Subcutaneous abdominal adipose tissue (tissue), 5 donors: Measurements from ENCODE around the gene GVQW3.

Experiments
- H3K27ac ChIP-seq: one replicate; pipeline ENCODE4 v1.7.0; 2013; ENCODE audit warnings: low read depth, mild to moderate bottlenecking, inconsistent platforms, low read length, moderate library complexity
- H3K27me3 ChIP-seq, 5 donors: one replicate each; pipeline ENCODE4 v1.7.0; 2013; ENCODE audit warnings: low read length in 5 of 5, inconsistent platforms in 1 of 5; ENCODE audit not compliant: control insufficient read depth in 5 of 5, insufficient read depth in 4 of 5
- H3K36me3 ChIP-seq, 5 donors: one replicate each; pipeline ENCODE4 v1.7.0; 2013; ENCODE audit warnings: low read length in 5 of 5; ENCODE audit not compliant: control insufficient read depth in 5 of 5, insufficient read depth in 5 of 5
- H3K4me1 ChIP-seq, 5 donors: one replicate each; pipeline ENCODE4 v1.7.0; 2013; ENCODE audit warnings: low read length in 5 of 5, mild to moderate bottlenecking in 3 of 5, moderate library complexity in 1 of 5; ENCODE audit not compliant: control insufficient read depth in 5 of 5, insufficient read depth in 5 of 5
- H3K4me3 ChIP-seq, 5 donors: one replicate each; pipeline ENCODE4 v1.7.0; 2013; ENCODE audit warnings: low read length in 5 of 5, low read depth in 1 of 5
- H3K9ac ChIP-seq, 5 donors: one replicate each; pipeline ENCODE4 v1.7.0; 2013; ENCODE audit warnings: low read length in 5 of 5, mild to moderate bottlenecking in 4 of 5, moderate library complexity in 3 of 5
- H3K9me3 ChIP-seq, 5 donors: one replicate each; pipeline ENCODE4 v1.7.0; 2013; ENCODE audit warnings: low read length in 5 of 5; ENCODE audit not compliant: control insufficient read depth in 5 of 5
- donor health status: healthy.
- donor health status: healthy.
- donor health status: healthy.
- donor health status: healthy.
- donor health status: healthy.

The GVQW3 gene

DNA sequence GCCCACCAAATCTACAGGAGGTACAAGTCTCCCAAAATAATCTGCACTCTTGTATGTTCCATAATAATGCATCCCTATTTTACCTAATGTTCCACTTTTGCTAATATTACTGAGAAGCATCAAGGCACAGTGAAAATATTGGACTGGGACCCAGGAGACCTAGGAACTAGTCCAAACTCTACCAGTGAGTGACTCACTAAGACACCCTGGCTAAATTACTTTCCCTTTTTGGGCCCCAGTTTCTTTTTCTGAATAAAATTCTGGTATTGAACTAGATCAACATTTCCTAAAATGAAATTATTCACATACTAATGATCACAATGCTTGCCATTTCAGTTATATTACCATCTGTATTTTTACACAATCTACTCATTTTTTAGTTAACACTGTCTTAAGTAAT is 19.7 kb upstream of the GVQW3 start:
- no peak overlapping the region for H3K9ac ChIP-seq
- no peaks in the 10 kb centered on the region for H3K9me3 ChIP-seq
- H3K27ac ChIP-seq = peak overlapping the region; percentile 10
- H3K27me3 ChIP-seq = no peaks in the 10 kb centered on the region
- no peak overlapping the region for H3K4me3 ChIP-seq
- peaks cover 3 to 16% (median 7%) of the 10 kb centered on the region in 5 donors for H3K36me3 ChIP-seq
- peaks cover 0 to 11% (median 9%) of the 10 kb centered on the region in 5 donors for H3K4me1 ChIP-seq

DNA sequence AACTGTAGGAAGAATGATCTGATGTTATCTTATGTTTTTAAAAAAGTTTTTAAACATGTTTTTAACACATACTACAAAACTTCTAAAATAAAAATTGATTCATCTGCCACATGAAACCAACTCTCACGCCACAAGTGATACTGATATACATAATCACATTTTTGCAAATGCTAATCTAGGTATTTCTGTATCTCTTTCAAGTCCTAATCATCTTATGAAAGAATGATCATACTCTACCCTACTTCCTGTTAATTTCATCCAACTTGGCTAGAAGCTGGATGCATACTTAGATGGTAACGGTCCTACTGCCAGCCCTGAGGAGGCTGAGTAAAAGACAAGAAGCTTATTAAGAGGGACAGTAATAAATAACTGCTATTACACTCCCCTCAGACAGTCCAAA is 19.3 kb upstream of the GVQW3 start:
- Histone ChIP-seq H3K4me1 (peaks cover 0 to 11% (median 9%) of the 10 kb centered on the region in 5 donors), H3K36me3 (peaks cover 3 to 16% (median 7%) of the 10 kb centered on the region in 5 donors), H3K4me3 (no peak overlapping the region), H3K9ac (no peak overlapping the region), H3K27ac (peak overlapping the region; percentile 10), H3K9me3 (no peaks in the 10 kb centered on the region), H3K27me3 (no peaks in the 10 kb centered on the region)

DNA sequence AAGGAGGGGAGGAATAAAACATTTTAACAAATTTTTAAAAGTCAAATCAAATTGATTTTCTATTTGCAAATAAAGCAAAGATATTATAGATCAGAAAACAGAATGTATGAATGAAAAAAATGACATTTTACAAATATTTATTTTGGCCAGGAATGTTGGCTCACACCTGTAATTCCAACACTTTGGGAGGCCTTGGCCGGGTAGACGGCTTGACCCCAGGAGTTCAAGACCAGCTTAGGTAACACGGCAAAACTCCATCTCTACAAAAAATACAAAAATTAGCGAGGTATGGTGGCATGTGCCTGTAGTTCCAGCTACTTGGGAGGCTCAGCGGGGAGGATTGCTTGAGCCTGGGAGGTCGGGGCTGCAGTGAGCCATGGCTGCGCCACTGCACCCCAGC is 18.4 kb upstream of the GVQW3 start:
- Histone ChIP-seq H3K9ac (no peak overlapping the region), H3K27ac (peak overlapping the region; percentile 10), H3K4me1 (peaks cover 0 to 11% (median 9%) of the 10 kb centered on the region in 5 donors), H3K27me3 (no peaks in the 10 kb centered on the region), H3K4me3 (no peak overlapping the region), H3K9me3 (no peaks in the 10 kb centered on the region), H3K36me3 (peaks cover 3 to 16% (median 7%) of the 10 kb centered on the region in 5 donors)

DNA sequence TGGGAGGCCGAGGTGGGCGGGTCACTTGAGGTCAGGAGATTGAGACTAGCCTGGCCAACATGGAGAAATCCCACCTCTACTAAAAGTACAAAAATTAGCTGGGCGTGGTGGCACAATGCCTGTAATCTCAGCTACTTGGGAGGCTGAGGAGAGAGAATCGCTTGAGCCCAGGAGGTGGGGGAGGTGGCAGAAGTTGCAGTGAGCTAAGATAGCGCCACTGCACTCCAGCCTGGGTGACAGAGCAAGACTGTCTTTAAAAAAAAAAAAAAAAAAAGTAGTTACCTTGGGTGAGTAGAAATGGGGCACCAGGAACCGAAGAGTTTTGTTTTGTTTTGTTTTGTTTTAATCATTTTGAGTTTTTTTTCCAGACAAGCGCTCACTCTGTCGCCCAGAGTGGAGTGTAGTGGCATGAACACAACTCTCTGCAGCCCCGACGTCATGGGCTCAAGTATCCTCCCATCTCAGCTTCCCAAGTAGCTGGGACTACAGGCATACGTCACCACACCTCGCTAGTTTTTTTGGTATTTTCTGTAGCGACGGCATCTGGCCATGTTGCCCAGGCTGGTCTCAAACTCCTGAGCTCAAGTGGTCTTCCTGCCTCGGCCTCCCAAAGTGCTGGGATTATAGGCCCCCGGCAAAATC is 16.0 kb upstream of the GVQW3 start:
- Histone ChIP-seq H3K4me3 (no peak overlapping the region), H3K27ac (no peak overlapping the region), H3K9me3 (no peaks in the 10 kb centered on the region), H3K36me3 (peaks cover 0 to 10% (median 4%) of the 10 kb centered on the region in 5 donors), H3K9ac (no peak overlapping the region), H3K4me1 (peaks cover 0 to 22% (median 9%) of the 10 kb centered on the region in 5 donors), H3K27me3 (no peaks in the 10 kb centered on the region)

DNA sequence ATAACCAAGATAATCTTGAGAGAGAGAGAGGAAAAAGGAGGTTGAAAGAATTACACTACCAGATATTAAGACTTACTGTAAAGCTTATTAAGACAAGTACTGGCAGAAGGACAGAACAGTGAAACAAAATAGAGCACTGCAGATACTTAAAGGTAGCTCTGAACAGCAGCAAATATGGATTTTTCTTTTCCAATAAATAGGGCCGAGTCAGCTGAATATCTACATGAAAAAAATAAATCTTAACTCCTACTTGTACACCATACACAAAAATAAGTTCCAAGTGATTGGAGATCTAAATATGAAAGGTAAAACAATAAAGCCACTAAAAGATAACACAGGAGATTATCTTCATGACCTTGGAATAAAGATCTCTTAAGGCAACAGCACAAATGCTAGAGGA is 12.6 kb upstream of the GVQW3 start:
- Histone ChIP-seq H3K36me3 (peaks cover 0 to 10% (median 4%) of the 10 kb centered on the region in 5 donors), H3K27ac (no peak overlapping the region), H3K27me3 (no peaks in the 10 kb centered on the region), H3K9ac (no peak overlapping the region), H3K4me1 (peaks cover 0 to 16% (median 12%) of the 10 kb centered on the region in 5 donors), H3K9me3 (no peaks in the 10 kb centered on the region), H3K4me3 (no peak overlapping the region)

DNA sequence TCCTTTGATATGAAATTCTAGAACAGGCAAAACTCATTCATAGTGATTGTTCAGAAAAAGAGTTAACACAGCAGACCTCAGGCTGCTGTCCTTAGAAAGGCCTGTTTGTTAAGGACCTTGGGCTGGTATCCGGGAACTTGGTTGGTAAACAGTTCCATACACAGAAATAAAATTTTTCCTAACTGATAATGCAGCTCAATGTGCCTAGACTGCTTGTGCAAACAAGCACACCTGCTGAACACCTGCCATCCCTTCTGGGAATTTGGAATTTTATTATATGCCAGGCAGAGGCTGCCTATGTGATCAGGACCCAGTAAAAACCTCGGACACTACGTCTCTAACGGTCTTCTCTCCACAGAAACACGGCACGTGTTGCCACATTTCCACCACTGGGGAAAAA is 11.7 kb upstream of the GVQW3 start:
- Histone ChIP-seq H3K4me3 (no peak overlapping the region), H3K9me3 (no peaks in the 10 kb centered on the region), H3K36me3 (peaks cover 0 to 9% (median under 1%) of the 10 kb centered on the region in 5 donors), H3K9ac (no peak overlapping the region), H3K4me1 (peaks cover 0 to 16% (median 12%) of the 10 kb centered on the region in 5 donors), H3K27me3 (no peaks in the 10 kb centered on the region), H3K27ac (no peak overlapping the region)

DNA sequence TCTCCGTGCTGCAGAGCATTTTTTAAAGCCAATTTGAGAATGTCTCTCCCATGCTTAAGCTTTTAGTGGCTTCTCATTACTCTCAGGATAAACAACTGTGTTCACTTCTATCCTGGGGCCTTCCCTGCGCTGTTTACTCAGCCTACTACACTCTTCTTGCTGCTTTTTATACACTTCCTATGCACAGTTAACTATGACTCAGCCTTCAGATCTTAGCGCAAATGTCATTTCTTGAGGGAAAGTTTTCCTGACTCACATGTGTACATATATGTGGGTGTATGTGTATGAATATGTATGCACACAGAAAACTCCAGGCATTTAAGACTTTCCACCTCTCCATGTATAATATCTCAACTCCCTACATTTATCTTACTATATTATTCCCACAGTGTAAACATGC is 10.0 kb upstream of the GVQW3 start:
- H3K27me3 ChIP-seq = no peaks in the 10 kb centered on the region
- H3K9me3 ChIP-seq = no peaks in the 10 kb centered on the region
- peaks cover 0 to 30% (median 14%) of the 10 kb centered on the region in 5 donors for H3K4me1 ChIP-seq
- H3K9ac ChIP-seq = no peak overlapping the region
- no peaks in the 10 kb centered on the region for H3K36me3 ChIP-seq
- no peak overlapping the region for H3K4me3 ChIP-seq
- H3K27ac ChIP-seq = no peak overlapping the region

DNA sequence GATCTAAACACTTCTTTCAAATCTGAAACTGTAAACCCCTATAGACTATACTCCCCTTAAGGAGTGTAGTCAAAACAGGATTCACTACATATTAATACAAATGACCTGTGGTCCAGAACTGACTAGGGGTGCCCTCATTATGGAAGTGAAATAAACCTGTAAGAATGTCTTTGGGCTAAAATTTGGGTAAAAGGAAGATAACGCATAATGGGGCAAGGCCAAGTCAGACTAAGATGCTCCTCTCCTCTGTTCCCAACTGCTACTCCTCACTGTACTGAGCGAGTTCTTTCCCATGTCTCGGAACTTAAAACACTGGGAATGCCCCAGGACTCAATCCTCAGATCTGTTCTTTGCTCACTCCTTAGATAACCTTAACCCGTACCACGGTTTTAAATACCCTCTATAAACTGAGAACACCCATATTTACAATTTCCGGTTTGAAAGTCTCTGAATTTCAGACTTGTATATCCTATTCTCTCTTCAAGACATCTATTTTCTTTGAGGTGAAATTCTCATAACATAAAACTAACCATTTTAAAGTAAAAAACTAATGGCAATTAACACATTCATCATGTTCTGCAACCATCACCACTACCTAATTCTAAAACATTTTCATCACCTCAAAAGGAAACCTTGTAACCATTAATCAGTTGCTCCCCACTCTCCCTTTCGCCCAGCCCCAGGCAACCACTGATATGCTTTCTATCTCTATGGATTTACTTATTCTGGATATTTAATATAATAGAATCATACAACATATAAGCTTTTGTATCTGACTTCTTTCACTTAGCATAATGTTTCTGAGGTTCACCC is 4.2 kb upstream of the GVQW3 start:
- Histone ChIP-seq H3K4me3 (no peak overlapping the region), H3K9ac (peak overlapping the region in 2 of 5 donors; percentile 13 to 39), H3K27me3 (no peaks in the 10 kb centered on the region), H3K9me3 (no peaks in the 10 kb centered on the region), H3K36me3 (no peaks in the 10 kb centered on the region), H3K4me1 (peaks cover 5 to 41% (median 32%) of the 10 kb centered on the region in 5 donors), H3K27ac (peak overlapping the region; percentile 44)

DNA sequence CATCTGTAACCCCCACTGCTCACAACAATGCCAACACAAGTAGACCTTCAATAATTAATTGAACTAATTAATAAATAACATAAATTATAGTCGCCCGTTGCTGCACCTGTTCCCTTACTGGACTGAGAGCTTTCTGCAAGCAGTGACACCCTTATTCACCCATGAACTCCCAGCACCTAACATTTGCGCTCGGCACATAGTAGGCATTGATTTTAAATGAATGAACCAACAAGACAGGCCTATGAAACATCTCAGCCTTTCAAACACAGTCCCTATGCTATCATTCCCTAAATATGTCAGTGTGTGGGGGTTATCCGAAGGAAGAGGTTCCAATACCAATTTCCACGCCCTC is 1.3 kb upstream of the GVQW3 start:
- H3K27ac ChIP-seq = peak overlapping the region; percentile 70
- peak overlapping the region; percentile 65 to 89 (median 87) for H3K9ac ChIP-seq

More for the DNA sequence above, 1.3 kb upstream of the GVQW3 start:
- Histone ChIP-seq H3K9me3 (no peaks in the 10 kb centered on the region), H3K4me1 (peaks cover 5 to 41% (median 34%) of the 10 kb centered on the region in 5 donors), H3K36me3 (no peaks in the 10 kb centered on the region), H3K27me3 (no peaks in the 10 kb centered on the region), H3K4me3 (peak overlapping the region; percentile 81 to 95 (median 91))
